IMR-90 (cell line): ENCODE results near the gene FRY. TPM values are rescaled to one million over a fixed set of nuclear protein-coding genes. Genes with fewer than 3 reads are reported as not detected.

ENCODE experiments used
- ATAC-seq: fragments of 200-7000 bp; cut with Tn5 transposase; 2 replicates; pipeline ENCODE4 v1.9.1; 2020; ENCODE audit warnings: low read depth, mild to moderate bottlenecking, moderate library complexity
- BruUV-seq: library from RNA; stranded (reverse); fragments of 400-500 nt; replicated peaks from 2 replicates; lab custom pipeline; 2021; lab: Mats Ljungman, UMichigan
- CTCF ChIA-PET: fragments of 300-600 bp; formaldehyde crosslinking; extraction: SDS; loops from one replicate; lab custom pipeline; 2021; ENCODE audit warnings: antibody characterized with exemption; lab: Yijun Ruan, JAX
- POLR2A ChIA-PET: fragments of 300-600 bp; sonication (Branson Sonifier 250); formaldehyde crosslinking; loops from one replicate; lab custom pipeline; 2022; ENCODE audit warnings: antibody characterized with exemption; ENCODE audit not compliant: unreplicated experiment; lab: Charles Lee
- DNase-seq: peaks from one replicate; pipeline ENCODE4 v3.0.0; 2013
- H2AFZ ChIP-seq: replicated peaks from 2 replicates; pipeline ENCODE3; 2013; ENCODE audit warnings: low read length, mild to moderate bottlenecking; ENCODE audit not compliant: poor library complexity
- H2AK5ac ChIP-seq: 2 replicates; pipeline ENCODE4 v1.6.1; 2013; ENCODE audit warnings: low read depth, low read length, inconsistent platforms
- H2AK9ac ChIP-seq: replicated peaks from 2 replicates; pipeline ENCODE3; 2013; ENCODE audit warnings: mild to moderate bottlenecking, low read depth, low read length, moderate library complexity; ENCODE audit not compliant: poor library complexity
- H2BK120ac ChIP-seq: 2 replicates; pipeline ENCODE4 v1.6.1; 2013; ENCODE audit warnings: low read depth, low read length, inconsistent platforms
- H2BK15ac ChIP-seq: 3 replicates; pipeline ENCODE4 v1.6.1; 2013; ENCODE audit warnings: low read depth, low read length, inconsistent platforms
- H2BK20ac ChIP-seq: 2 replicates; pipeline ENCODE4 v1.6.1; 2013; ENCODE audit warnings: low read depth, mild to moderate bottlenecking, inconsistent platforms, low read length, moderate library complexity
- H2BK5ac ChIP-seq: 2 replicates; pipeline ENCODE4 v1.6.1; 2013; ENCODE audit warnings: mild to moderate bottlenecking, low read depth, low read length, inconsistent platforms; ENCODE audit not compliant: poor library complexity, severe bottlenecking
- H3K14ac ChIP-seq: replicated peaks from 2 replicates; pipeline ENCODE4 v1.6.1; 2013; ENCODE audit warnings: low read depth, low read length, inconsistent platforms
- H3K18ac ChIP-seq: 2 replicates; pipeline ENCODE4 v1.6.1; 2013; ENCODE audit warnings: low read depth, low read length, control low read depth
- H3K23ac ChIP-seq: 2 replicates; pipeline ENCODE4 v1.6.1; 2013; ENCODE audit warnings: low read depth, low read length, inconsistent platforms
- H3K27ac ChIP-seq: 2 replicates; pipeline ENCODE4 v1.5.1; 2013; ENCODE audit warnings: mild to moderate bottlenecking, control low read depth, low read length; ENCODE audit not compliant: insufficient read depth
- H3K27me3 ChIP-seq: 2 replicates; pipeline ENCODE4 v1.6.1; 2013; ENCODE audit warnings: low read length; ENCODE audit not compliant: control insufficient read depth, insufficient read depth
- H3K36me3 ChIP-seq: 2 replicates; pipeline ENCODE4 v1.6.1; 2013; ENCODE audit warnings: low read length, mixed read lengths; ENCODE audit not compliant: control insufficient read depth, insufficient read depth
- H3K4ac ChIP-seq: 2 replicates; pipeline ENCODE4 v1.6.1; 2013; ENCODE audit warnings: low read depth, low read length, inconsistent platforms
- H3K4me1 ChIP-seq: 2 replicates; pipeline ENCODE4 v1.6.1; 2013; ENCODE audit warnings: low read length, mixed read lengths; ENCODE audit not compliant: control insufficient read depth, insufficient read depth
- H3K4me2 ChIP-seq: 2 replicates; pipeline ENCODE4 v1.6.1; 2013; ENCODE audit warnings: low read depth, mild to moderate bottlenecking, control low read depth, low read length, moderate library complexity
- H3K4me3 ChIP-seq: 2 replicates; pipeline ENCODE4 v1.5.1; 2013; ENCODE audit warnings: low read depth, mild to moderate bottlenecking, control low read depth, low read length, moderate library complexity; ENCODE audit not compliant: insufficient read depth
- H3K56ac ChIP-seq: 2 replicates; pipeline ENCODE4 v1.6.1; 2013; ENCODE audit warnings: low read length, inconsistent platforms; ENCODE audit not compliant: insufficient read depth; ENCODE audit errors: extremely low read depth
- H3K79me1 ChIP-seq, 2 experiments: 2 replicates each; pipeline ENCODE4 v1.6.1; 2013; ENCODE audit warnings: low read length in 2 of 2, inconsistent platforms in 1 of 2, low read depth in 1 of 2
- H3K9ac ChIP-seq: 2 replicates; pipeline ENCODE4 v1.6.1; 2013; ENCODE audit warnings: low read depth, low read length, control low read depth
- H3K9me1 ChIP-seq: 2 replicates; pipeline ENCODE4 v1.6.1; 2013; ENCODE audit warnings: low read length, inconsistent platforms; ENCODE audit not compliant: insufficient read depth
- H3K9me3 ChIP-seq: 2 replicates; pipeline ENCODE4 v1.6.1; 2013; ENCODE audit warnings: low read length; ENCODE audit not compliant: control insufficient read depth, insufficient read depth
- H4K20me1 ChIP-seq: 2 replicates; pipeline ENCODE4 v1.6.1; 2013; ENCODE audit warnings: low read length, inconsistent platforms; ENCODE audit not compliant: insufficient read depth
- H4K5ac ChIP-seq: 2 replicates; pipeline ENCODE4 v1.6.1; 2013; ENCODE audit warnings: mild to moderate bottlenecking, low read depth, low read length, control low read depth
- H4K8ac ChIP-seq, 2 experiments: 2 replicates each; pipeline ENCODE4 v1.6.1; 2013; ENCODE audit warnings: low read depth in 2 of 2, low read length in 2 of 2, control low read depth in 1 of 2, inconsistent platforms in 1 of 2
- H4K91ac ChIP-seq: 2 replicates; pipeline ENCODE4 v1.6.1; 2013; ENCODE audit warnings: low read depth, low read length, inconsistent platforms; ENCODE audit not compliant: insufficient read depth
- BHLHE40 ChIP-seq: fragments of 150-350 bp; IDR thresholded peaks from 2 replicates; pipeline ENCODE4 v1.6.1; 2016; ENCODE audit warnings: mild to moderate bottlenecking, low read depth, low read length
- CHD1 ChIP-seq: IDR thresholded peaks from 2 replicates; pipeline ENCODE4 v1.6.1; 2012; ENCODE audit warnings: low read depth, low read length, improper control_type of control experiment
- ELK1 ChIP-seq: fragments of 150-350 bp; IDR thresholded peaks from 2 replicates; pipeline ENCODE4 v1.6.1; 2016; ENCODE audit warnings: low read depth, mild to moderate bottlenecking, low read length, moderate library complexity, borderline replicate concordance
- FOS ChIP-seq: fragments of 150-350 bp; IDR thresholded peaks from 2 replicates; pipeline ENCODE4 v1.6.1; 2016; ENCODE audit warnings: low read depth, low read length
- MAFK ChIP-seq: IDR thresholded peaks from 2 replicates; pipeline ENCODE4 v1.6.1; 2012; ENCODE audit warnings: low read depth, low read length, improper control_type of control experiment
- MAZ ChIP-seq: IDR thresholded peaks from 2 replicates; pipeline ENCODE4 v1.6.1; 2012; ENCODE audit warnings: low read depth, mild to moderate bottlenecking, low read length, improper control_type of control experiment, moderate library complexity, borderline replicate concordance
- MXI1 ChIP-seq: IDR thresholded peaks from 2 replicates; pipeline ENCODE4 v1.6.1; 2012; ENCODE audit warnings: low read depth, mild to moderate bottlenecking, low read length, moderate library complexity, borderline replicate concordance
- RAD21 ChIP-seq: IDR thresholded peaks from 2 replicates; pipeline ENCODE4 v1.6.1; 2012; ENCODE audit warnings: low read length, improper control_type of control experiment
- RFX5 ChIP-seq: IDR thresholded peaks from 2 replicates; pipeline ENCODE4 v1.8.0; 2012; ENCODE audit warnings: low read depth, mild to moderate bottlenecking, low read length, moderate library complexity
- SMC3 ChIP-seq: fragments of 150-350 bp; IDR thresholded peaks from 2 replicates; pipeline ENCODE4 v1.6.1; 2016; ENCODE audit warnings: low read depth, mild to moderate bottlenecking, antibody characterized with exemption, low read length, moderate library complexity
- WGBS, 2 experiments: methylation state at CpG; one replicate each; pipeline versions ENCODE4 v1.1.5 to v1.1.7; 2013; ENCODE audit warnings: missing lambda C conversion rate in 2 of 2; ENCODE audit not compliant: insufficient read length in 1 of 2; ENCODE audit errors: extremely low coverage in 2 of 2; 5-methylcytosine and 5-hydroxymethylcytosine counted together
- dilution Hi-C: fragments of 300-500 bp; cut with HindIII; formaldehyde crosslinking; loops from one replicate; pipeline ENCODE4 v1.14.3; 2018; ENCODE audit warnings: low sequenced_read_pairs; ENCODE audit not compliant: unreplicated experiment
- in situ Hi-C: fragments of 300-500 bp; cut with MboI; formaldehyde crosslinking; loops from 3 replicates; pipeline ENCODE4 v1.14.3; 2019; ENCODE audit warnings: low sequenced_read_pairs, inconsistent platforms, mixed read lengths
- intact Hi-C: fragments of 100-400 bp; cut with micrococcal nuclease; formaldehyde crosslinking; loops from 2 replicates; pipeline ENCODE4 v1.10.0; 2022
- polyA plus RNA-seq, 3 experiments: library from polyadenylated mRNA; depleted of rRNA; stranded (reverse); fragments of >200 nt; gene quantifications; 2 replicates each; pipeline ENCODE4 v1.2.3, GENCODE V29; 2012; ENCODE audit warnings: low replicate concordance in 1 of 3
- total RNA-seq: library from RNA; depleted of rRNA; stranded (reverse); fragments of >200 nt; gene quantifications from 2 replicates; pipeline ENCODE4 v1.2.3, GENCODE V29; 2012
- TF ChIP-seq, protein P1 (sequence below): fragments of 150-350 bp; IDR thresholded peaks from 2 replicates; pipeline ENCODE4 v1.6.1; 2017; ENCODE audit warnings: mild to moderate bottlenecking, antibody characterized with exemption, low read length, low read depth

Gene FRY
- total and polyA plus RNA-seq, 2 of the 4 experiments (the other 2 are of a cell fraction): 3.0 to 4.8 TPM

GRCh38 chr13:32311188-32311897, 279.8 kb downstream of the FRY start (continued):
- TF ChIP-seq MXI1: no peak

DNA sequence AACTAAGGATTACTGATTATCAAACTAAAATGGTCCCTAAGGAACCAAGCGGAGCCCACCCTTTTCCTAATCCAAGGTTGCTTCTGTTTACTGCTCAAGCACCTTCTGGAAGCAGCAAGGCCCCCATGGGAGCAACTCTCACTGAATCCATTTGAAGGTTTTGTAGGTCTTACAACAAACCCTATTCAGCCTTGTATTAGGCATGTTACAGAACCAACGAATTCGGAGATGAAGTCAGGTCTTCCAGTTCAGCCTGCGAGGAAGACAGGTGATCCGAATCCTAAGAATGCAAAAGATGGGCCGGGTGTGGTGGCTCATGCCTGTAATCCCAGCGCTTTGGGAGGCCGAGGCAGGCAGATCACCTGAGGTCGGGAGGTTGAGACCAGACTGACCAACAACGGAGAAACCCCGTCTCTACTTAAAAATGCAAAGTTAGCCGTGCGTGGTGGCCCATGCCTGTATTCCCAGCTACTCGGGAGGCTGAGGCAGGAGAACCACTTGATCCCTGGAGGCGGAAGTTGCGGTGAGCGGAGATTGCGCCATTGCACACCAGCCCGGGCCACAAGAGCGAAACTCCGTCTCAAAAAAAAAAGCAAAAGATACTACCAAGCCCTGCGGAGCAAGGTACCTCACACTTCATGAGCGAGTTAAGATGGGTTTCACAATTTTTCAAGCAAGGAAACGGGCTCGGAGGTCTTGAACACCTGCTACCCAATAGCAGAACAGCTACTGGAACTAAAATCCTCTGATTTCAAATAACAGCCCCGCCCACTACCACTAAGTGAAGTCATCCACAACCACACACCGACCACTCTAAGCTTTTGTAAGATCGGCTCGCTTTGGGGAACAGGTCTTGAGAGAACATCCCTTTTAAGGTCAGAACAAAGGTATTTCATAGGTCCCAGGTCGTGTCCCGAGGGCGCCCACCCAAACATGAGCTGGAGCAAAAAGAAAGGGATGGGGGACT, 283.0 kb downstream of the FRY start:
- H4K91ac ChIP-seq: peak overlapping the region; percentile 97
- peaks cover 6% of the 10 kb centered on the region for H3K4me1 ChIP-seq
- H3K4ac ChIP-seq: peak overlapping the region; percentile 98
- DNase-seq (peak; percentile 44), ATAC-seq (no peak)
- ChIA-PET POLR2A (no interaction called here), CTCF (interaction anchor here (0.6 to 1.0 kb wide), 2 partner anchors 148 to 405 kb away, joined by 3 to 6 read pairs; no protein-coding TSS in a partner anchor)
- peak overlapping the region; percentile 64 for H3K4me3 ChIP-seq
- dilution Hi-C loops (no loop called here), intact Hi-C loops (loop anchor here (5.0 kb wide), 3 partner anchors 52 to 282 kb away; partner anchors contain the start of genes FRY and N4BP2L2), in situ Hi-C loops (loop anchor here (5.0 kb wide), 2 partner anchors 292 to 402 kb away; no protein-coding TSS in a partner anchor)
- H3K9me3 ChIP-seq: no peaks in the 10 kb centered on the region
- peak overlapping the region; percentile 89 for H3K27ac ChIP-seq
- 90% methylated on average over 16 of the region's 32 CpGs; no CpG with 5 or more reads in 1 of the 2 experiments for WGBS, 2 experiments
- peak overlapping the region; percentile 95 for H2AK5ac ChIP-seq
- no peaks in the 10 kb centered on the region for H3K36me3 ChIP-seq
- peak overlapping the region; percentile 100 for H3K14ac ChIP-seq
- H2BK5ac ChIP-seq: peak overlapping the region; percentile 93
- peak overlapping the region; percentile 98 for H3K23ac ChIP-seq
- no peaks in the 10 kb centered on the region for H3K27me3 ChIP-seq
- TF ChIP-seq ELK1 (no peak), CHD1 (no peak), FOS (no peak), BHLHE40 (no peak), MAZ (no peak), SMC3 (no peak), MAFK (no peak), RFX5 (no peak), RAD21 (no peak)
- TF ChIP-seq, protein P1, sequence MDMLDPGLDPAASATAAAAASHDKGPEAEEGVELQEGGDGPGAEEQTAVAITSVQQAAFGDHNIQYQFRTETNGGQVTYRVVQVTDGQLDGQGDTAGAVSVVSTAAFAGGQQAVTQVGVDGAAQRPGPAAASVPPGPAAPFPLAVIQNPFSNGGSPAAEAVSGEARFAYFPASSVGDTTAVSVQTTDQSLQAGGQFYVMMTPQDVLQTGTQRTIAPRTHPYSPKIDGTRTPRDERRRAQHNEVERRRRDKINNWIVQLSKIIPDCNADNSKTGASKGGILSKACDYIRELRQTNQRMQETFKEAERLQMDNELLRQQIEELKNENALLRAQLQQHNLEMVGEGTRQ: no peak
- H3K9me1 ChIP-seq: 0 out of 2 replicates have a peak, but pooled peaks cover 2% of the 10 kb centered on the region
- H2BK15ac ChIP-seq: peak overlapping the region; percentile 96; the same call in 2 of the 3 replicates
- H3K79me1 ChIP-seq: peaks cover 0 to 23% of the 10 kb centered on the region in 2 experiments; a peak in 2 of 4 replicates
- peak overlapping the region; percentile 62 for H3K18ac ChIP-seq
- no peaks in the 10 kb centered on the region for H4K20me1 ChIP-seq
- H3K56ac ChIP-seq: peak overlapping the region; percentile 83
- H4K8ac ChIP-seq: peak overlapping the region; percentile 100
- peak overlapping the region; percentile 70 for H3K9ac ChIP-seq
- peak overlapping the region; percentile 96 for H4K5ac ChIP-seq
- H2BK20ac ChIP-seq: peak overlapping the region; percentile 82
- BruUV-seq: no TSS peak
- H3K4me2 ChIP-seq: peak overlapping the region; percentile 80
- peak overlapping the region; percentile 99 for H2AK9ac ChIP-seq
- peak overlapping the region; percentile 86 for H2BK120ac ChIP-seq
- peak overlapping the region; percentile 99 for H2AFZ ChIP-seq
